HUES64 (cell line): ENCODE measurements around the gene SYCE1L.
"Not testable (repeated sequence)": the region's sequence is repeated elsewhere in the genome, so short reads cannot be mapped to it uniquely, and the experiment has no call there.

Experiments used
- H3K27ac ChIP-seq: 2 replicates; pipeline ENCODE4 v1.7.0; 2013; ENCODE audit warnings: low read depth, low read length, inconsistent platforms
- H3K27me3 ChIP-seq: 2 replicates; pipeline ENCODE4 v1.6.1; 2013; ENCODE audit warnings: mild to moderate bottlenecking, low read length; ENCODE audit not compliant: insufficient read depth
- H3K36me3 ChIP-seq: 2 replicates; pipeline ENCODE4 v1.6.1; 2013; ENCODE audit warnings: mild to moderate bottlenecking, low read length; ENCODE audit not compliant: insufficient read depth
- H3K4me1 ChIP-seq: 2 replicates; pipeline ENCODE4 v1.6.1; 2013; ENCODE audit warnings: mild to moderate bottlenecking, low read length, moderate library complexity; ENCODE audit not compliant: insufficient read depth
- H3K4me3 ChIP-seq: 2 replicates; pipeline ENCODE4 v1.5.1; 2013; ENCODE audit warnings: mild to moderate bottlenecking, low read length, moderate library complexity
- H3K9ac ChIP-seq: 2 replicates; pipeline ENCODE4 v1.6.1; 2013; ENCODE audit warnings: mild to moderate bottlenecking, low read depth, low read length
- H3K9me3 ChIP-seq: 2 replicates; pipeline ENCODE4 v1.6.1; 2013; ENCODE audit warnings: low read depth, low read length; ENCODE audit not compliant: insufficient read depth
- WGBS: fragments of 150-250, 120-280 bp; methylation state at CpG from one replicate; pipeline ENCODE4 v1.1.7; 2013; ENCODE audit warnings: missing lambda C conversion rate; 5-methylcytosine and 5-hydroxymethylcytosine counted together

Gene SYCE1L

GRCh38 chr16:77225182-77225581, 26.0 kb downstream of the SYCE1L start:
- WGBS, result 95% methylated on average over 3 of the region's 3 CpGs
- Histone ChIP-seq H3K27me3 (no peaks in the 10 kb centered on the region), H3K36me3 (no peaks in the 10 kb centered on the region), H3K4me3 (no peak overlapping the region), H3K27ac (no peak overlapping the region), H3K9ac (no peak overlapping the region), H3K4me1 (peaks cover 3% of the 10 kb centered on the region; the same call in 1 of the 2 replicates), H3K9me3 (no peaks in the 10 kb centered on the region)

DNA sequence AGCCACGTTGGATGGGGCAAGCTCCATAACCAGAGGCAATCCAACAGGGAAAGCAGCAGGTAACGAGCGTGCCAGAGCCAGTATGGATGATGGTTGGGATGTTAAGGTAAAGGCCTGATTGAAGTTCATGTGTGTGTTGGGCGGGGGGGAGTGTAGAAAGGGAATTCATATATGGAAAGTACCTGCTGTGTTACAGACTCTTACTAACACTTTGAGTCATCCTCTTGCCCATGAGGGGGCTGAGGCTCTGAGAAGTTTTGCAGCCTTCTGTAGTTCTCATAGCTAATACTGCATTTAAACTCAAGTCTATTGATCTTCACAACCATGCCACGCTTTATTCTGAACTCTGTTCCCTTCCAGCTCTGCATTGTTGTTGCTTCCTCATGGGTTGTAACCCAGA, 28.5 kb downstream of the SYCE1L start:
- H3K27me3 ChIP-seq, result no peaks in the 10 kb centered on the region
- WGBS, result 94% methylated on average over 5 of the region's 5 CpGs
- H3K9me3 ChIP-seq, result no peaks in the 10 kb centered on the region

GRCh38 chr16:77231047-77231446, 31.8 kb downstream of the SYCE1L start:
- Histone ChIP-seq H3K4me3 (no peak overlapping the region), H3K9ac (no peak overlapping the region), H3K27me3 (no peaks in the 10 kb centered on the region), H3K9me3 (no peaks in the 10 kb centered on the region), H3K27ac (no peak overlapping the region), H3K36me3 (no peaks in the 10 kb centered on the region), H3K4me1 (peaks cover 2% of the 10 kb centered on the region; the same call in 1 of the 2 replicates)
- WGBS, result 95% methylated on average over 2 of the region's 3 CpGs

More for the DNA sequence above, 28.5 kb downstream of the SYCE1L start:
- Histone ChIP-seq H3K9ac (no peak overlapping the region), H3K4me1 (no peaks in the 10 kb centered on the region), H3K4me3 (no peak overlapping the region), H3K36me3 (no peaks in the 10 kb centered on the region), H3K27ac (no peak overlapping the region)

- Histone ChIP-seq H3K27ac (no peak overlapping the region), H3K9ac (no peak overlapping the region), H3K9me3 (no peaks in the 10 kb centered on the region), H3K27me3 (peaks cover 5% of the 10 kb centered on the region; the same call in 1 of the 2 replicates), H3K36me3 (no peaks in the 10 kb centered on the region), H3K4me1 (peaks cover 19% of the 10 kb centered on the region), H3K4me3 (no peak overlapping the region)
- WGBS, result 87% methylated on average over 9 of the region's 9 CpGs
These were observed 34.8 kb downstream of the SYCE1L start for GRCh38 chr16:77233799-77234519.

DNA sequence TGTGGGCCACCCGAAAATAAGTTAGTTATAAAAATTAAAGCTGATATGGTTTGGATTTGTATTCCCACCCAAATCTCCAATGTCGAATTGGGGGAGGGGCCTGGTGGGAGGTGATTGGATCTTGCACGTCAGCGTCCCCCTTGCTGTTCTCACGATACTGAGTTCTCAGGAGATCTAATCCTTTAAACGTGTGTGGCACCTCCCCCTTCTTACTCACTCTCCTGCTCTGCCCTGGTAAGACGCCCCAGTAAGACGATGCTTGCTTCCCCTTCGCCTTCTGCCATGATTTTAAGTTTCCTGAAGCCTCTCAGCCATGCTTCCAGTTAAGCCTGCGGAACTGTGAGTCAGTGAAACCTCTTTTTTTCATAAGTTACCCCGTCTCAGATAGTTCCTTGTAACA, 35.4 kb downstream of the SYCE1L start:
- 60% methylated on average over 9 of the region's 11 CpGs for WGBS
- no peaks in the 10 kb centered on the region for H3K36me3 ChIP-seq
- H3K4me1 ChIP-seq, result peaks cover 25% of the 10 kb centered on the region
- H3K4me3 ChIP-seq, result no peak overlapping the region
- H3K9me3 ChIP-seq, result no peaks in the 10 kb centered on the region
- H3K27ac ChIP-seq, result no peak overlapping the region
- no peak overlapping the region for H3K9ac ChIP-seq
- peaks cover 5% of the 10 kb centered on the region; the same call in 1 of the 2 replicates for H3K27me3 ChIP-seq

GRCh38 chr16:77236063-77236511, 36.9 kb downstream of the SYCE1L start:
- H3K4me1 ChIP-seq, result peaks cover 25% of the 10 kb centered on the region
- WGBS, result 5% methylated on average over 21 of the region's 21 CpGs
- no peak overlapping the region for H3K9ac ChIP-seq
- H3K9me3 ChIP-seq, result no peaks in the 10 kb centered on the region
- no peak overlapping the region for H3K4me3 ChIP-seq
- H3K36me3 ChIP-seq, result no peaks in the 10 kb centered on the region
- H3K27me3 ChIP-seq, result peaks cover 5% of the 10 kb centered on the region; the same call in 1 of the 2 replicates
- no peak overlapping the region for H3K27ac ChIP-seq

- no peak overlapping the region for H3K9ac ChIP-seq
- peaks cover 25% of the 10 kb centered on the region for H3K4me1 ChIP-seq
- H3K4me3 ChIP-seq, result no peak overlapping the region
- H3K9me3 ChIP-seq, result no peaks in the 10 kb centered on the region
- peaks cover 5% of the 10 kb centered on the region; the same call in 1 of the 2 replicates for H3K27me3 ChIP-seq
- no peaks in the 10 kb centered on the region for H3K36me3 ChIP-seq
- H3K27ac ChIP-seq, result no peak overlapping the region
- 92% methylated on average over 5 of the region's 5 CpGs for WGBS
These were observed 39.4 kb downstream of the SYCE1L start for GRCh38 chr16:77238593-77238992.

GRCh38 chr16:77242471-77242870, 43.3 kb downstream of the SYCE1L start:
- H3K4me1 ChIP-seq, result peaks cover 19% of the 10 kb centered on the region
- H3K4me3 ChIP-seq, H3K27me3 ChIP-seq, H3K9ac ChIP-seq, H3K27ac ChIP-seq, H3K36me3 ChIP-seq, H3K9me3 ChIP-seq: not testable (repeated sequence)
- 96% methylated on average over 5 of the region's 5 CpGs for WGBS

- no peak overlapping the region for H3K9ac ChIP-seq
- no peaks in the 10 kb centered on the region for H3K9me3 ChIP-seq
- H3K27ac ChIP-seq, result no peak overlapping the region
These were observed 46.9 kb downstream of the SYCE1L start for GRCh38 chr16:77246150-77246549.

DNA sequence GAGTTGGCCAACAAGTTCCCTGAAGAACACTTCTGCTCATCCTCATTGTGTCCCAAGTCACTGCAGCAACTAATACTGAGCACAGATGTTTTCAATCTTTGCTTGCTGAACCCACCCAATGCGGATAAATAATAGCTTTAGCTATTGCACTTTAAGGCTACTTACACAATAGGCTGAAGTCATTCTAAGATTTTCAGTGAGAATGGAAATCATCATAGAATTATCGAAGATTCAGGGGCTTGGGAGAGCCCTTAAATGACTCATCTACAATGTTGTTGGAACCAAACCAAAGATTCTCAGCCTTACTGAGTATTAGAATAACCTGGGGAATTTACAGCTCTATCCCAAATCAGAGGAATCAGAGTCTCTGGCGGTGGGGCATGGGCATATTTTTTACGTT, 51.2 kb downstream of the SYCE1L start:
- no peaks in the 10 kb centered on the region for H3K27me3 ChIP-seq
- no peaks in the 10 kb centered on the region for H3K4me1 ChIP-seq
- H3K36me3 ChIP-seq, result no peaks in the 10 kb centered on the region
- no peaks in the 10 kb centered on the region for H3K9me3 ChIP-seq
- no peak overlapping the region for H3K27ac ChIP-seq
- 89% methylated on average over 4 of the region's 4 CpGs for WGBS
- no peak overlapping the region for H3K9ac ChIP-seq
- H3K4me3 ChIP-seq, result no peak overlapping the region

More at GRCh38 chr16:77246150-77246549, 46.9 kb downstream of the SYCE1L start:
- 95% methylated on average over 2 of the region's 2 CpGs for WGBS
- H3K36me3 ChIP-seq, result no peaks in the 10 kb centered on the region
- H3K27me3 ChIP-seq, result no peaks in the 10 kb centered on the region
- no peaks in the 10 kb centered on the region for H3K4me1 ChIP-seq
- no peak overlapping the region for H3K4me3 ChIP-seq
